COLO668 (cell line): ENCODE data around the gene MAP6.
"Not testable (repeated sequence)": the region's sequence is repeated elsewhere in the genome, so short reads cannot be mapped to it uniquely, and the experiment has no call there.

ENCODE experiments used
- DNase-seq: peaks from one replicate; lab custom pipeline; 2025; ENCODE audit not compliant: unreplicated experiment; lab: John Stamatoyannopoulos, UW

MAP6 gene

GRCh38 chr11:75668451-75669297 is at the start of gene MAP6:
MAP6 (minus strand) TSS chr11:75669038; CDS start chr11:75668369, 669 bp downstream.
- peak; percentile 63 for DNase-seq

GRCh38 chr11:75717608-75718418 is 49.0 kb upstream of the MAP6 start, which contains the start of gene MOGAT2:
MOGAT2 (plus strand) TSS chr11:75717838; CDS start chr11:75717889, 51 bp downstream.
- DNase-seq: no peak

GRCh38 chr11:75716659-75717058 is 47.8 kb upstream of the MAP6 start:
- no peak for DNase-seq

- DNase-seq: no peak
These were observed 46.9 kb upstream of the MAP6 start for GRCh38 chr11:75715688-75716087.

GRCh38 chr11:75714211-75714610 is 45.4 kb upstream of the MAP6 start:
- no peak for DNase-seq

DNA sequence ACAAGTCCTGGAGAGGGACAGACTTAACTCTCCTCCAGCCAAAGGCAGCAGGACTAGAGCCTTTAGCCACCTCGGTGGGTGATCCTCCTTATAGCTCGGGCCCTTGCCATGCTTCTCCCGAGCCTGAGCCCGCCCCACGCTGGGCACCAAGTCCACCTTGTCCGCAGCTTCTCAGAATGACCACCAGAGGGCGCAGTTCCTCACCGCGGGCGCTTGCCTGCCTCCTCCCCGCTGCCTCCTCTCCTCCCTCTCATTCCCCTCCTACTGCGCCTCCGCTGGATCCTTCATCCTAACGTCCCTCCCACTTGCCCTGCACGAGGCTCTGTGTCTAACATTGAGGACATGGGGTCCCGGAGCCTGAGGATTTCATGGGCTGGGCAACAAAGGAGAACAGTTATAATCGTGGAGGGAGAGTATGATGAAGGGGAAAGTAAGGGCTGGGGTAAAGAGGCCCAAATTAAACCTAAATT is 37.5 kb upstream of the MAP6 start:
- DNase-seq: peak; percentile 55

DNA sequence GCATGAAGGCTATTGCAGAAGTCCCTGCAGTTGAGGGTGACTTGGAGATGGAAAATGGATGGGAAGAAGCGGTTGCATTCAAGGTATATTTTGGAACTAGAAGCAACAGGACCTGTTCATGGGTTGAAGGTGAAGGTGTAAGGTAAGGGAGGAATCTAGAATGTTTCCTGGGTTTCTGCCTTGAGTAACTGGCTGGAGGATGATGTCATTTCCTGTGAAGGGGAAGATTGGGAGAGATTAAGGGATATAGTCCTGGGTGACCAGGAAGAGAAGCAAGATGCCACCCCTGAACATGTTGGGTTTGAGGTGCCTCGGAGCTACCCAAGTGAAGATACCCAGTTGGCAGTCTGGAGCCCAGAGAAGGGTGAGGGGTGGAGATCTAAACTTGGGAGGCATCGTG is 36.7 kb upstream of the MAP6 start:
- DNase-seq: no peak

- no peak for DNase-seq
These were observed 34.9 kb upstream of the MAP6 start for GRCh38 chr11:75703695-75704237.

DNA sequence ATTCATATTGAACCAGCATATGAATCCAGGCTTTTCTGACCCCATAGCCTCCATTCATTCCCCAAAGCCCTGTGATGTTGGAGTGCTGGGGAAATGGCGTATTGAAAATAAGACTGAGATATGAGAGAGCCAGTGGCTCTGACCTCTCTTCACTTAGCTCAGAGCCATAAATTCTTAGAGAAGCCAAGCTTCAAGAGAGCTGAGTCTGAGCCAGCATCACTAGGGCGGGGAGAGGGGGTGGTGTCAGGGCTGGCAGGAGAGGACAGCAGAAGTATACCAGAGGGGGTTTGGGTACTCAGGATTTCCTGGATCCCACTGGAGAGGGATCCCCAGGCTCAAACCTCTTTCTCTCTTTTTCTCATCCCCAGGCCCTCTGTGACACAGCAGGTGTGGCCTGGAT is 32.1 kb upstream of the MAP6 start:
- no peak for DNase-seq

GRCh38 chr11:75697906-75698581 is 29.2 kb upstream of the MAP6 start:
- DNase-seq: no peak

- DNase-seq: no peak
These were observed 23.0 kb upstream of the MAP6 start for GRCh38 chr11:75691804-75692203.

- no peak for DNase-seq
These were observed 21.2 kb upstream of the MAP6 start for GRCh38 chr11:75689863-75690609.

GRCh38 chr11:75683856-75684255 is 15.0 kb upstream of the MAP6 start:
- DNase-seq: not testable (repeated sequence)

- no peak for DNase-seq
These were observed 10.7 kb upstream of the MAP6 start for GRCh38 chr11:75679566-75679965.

GRCh38 chr11:75678620-75679259 is 9.9 kb upstream of the MAP6 start:
- DNase-seq: no peak

DNA sequence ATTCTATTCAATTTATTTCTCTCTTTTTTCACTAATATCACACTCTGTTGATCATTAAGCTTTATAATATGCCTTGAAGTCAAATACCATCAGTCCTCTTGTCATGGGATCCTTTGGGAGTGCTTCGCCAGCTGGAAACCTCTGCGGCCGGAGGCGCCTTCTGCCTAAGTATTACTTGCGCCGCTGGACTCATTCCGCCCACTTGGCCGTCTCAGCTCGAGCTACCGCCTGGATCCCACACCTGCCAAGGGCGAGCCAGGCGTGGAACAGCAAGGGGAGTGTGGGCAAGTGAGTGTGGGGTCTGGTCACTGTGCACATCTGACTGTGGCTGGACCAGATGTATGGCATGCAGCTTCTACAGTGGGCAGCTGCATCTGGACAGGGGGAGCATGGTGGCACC is 9.1 kb upstream of the MAP6 start:
- DNase-seq: no peak

DNA sequence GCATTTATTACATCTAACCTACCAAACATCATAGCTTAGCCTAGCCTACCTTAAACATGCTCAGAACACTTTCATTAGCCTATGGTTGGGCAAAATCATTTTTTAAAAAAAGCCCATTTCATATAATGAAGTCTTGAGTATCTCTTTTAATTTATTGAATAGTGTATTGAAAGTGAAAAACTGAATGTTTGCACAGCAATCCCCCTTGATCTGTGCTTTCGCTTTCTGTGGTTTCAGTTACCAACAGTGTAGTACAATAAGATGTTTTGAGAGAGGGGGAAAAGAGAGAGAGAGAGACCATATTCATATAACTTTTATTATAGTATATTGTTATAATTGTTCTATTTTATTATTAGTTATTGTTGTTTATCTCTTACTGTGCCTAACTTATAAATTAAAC is 8.4 kb upstream of the MAP6 start:
- DNase-seq: no peak

- no peak for DNase-seq
These were observed 5.2 kb upstream of the MAP6 start for GRCh38 chr11:75673977-75674582.

DNA sequence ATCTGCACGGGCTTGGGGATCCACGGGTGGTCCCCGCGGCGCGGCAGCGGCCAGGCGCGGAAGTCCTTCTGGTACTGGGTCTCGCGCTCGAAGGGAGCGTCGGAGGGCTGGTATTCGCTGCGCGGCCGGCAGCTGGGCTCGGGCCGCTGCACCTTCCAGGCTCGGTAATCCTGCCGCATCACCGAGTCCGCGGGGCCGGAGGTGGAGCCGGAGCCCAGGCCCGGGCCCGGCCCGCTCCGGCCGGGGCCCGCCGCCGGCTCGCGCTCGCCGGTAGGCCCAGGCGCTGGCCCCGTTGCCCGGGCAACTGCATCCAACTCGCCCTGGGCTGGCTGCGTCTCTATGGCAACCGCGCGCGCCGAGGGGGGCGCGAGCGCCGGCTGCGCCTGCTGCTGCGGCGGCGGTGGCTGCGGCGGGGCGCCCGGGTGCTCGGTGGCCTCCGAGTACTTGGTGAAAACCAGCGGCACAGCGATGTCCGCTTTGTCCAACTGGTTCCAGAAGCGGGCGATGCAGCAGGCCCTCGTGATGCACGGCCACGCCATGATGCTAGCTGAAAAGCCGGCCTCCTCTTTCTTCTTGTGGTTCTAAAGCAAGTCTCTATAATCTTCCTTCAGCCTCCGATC is 897 bp downstream of the MAP6 start:
- peak; percentile 83 for DNase-seq
